KMS-11 (cell line): ENCODE data around the gene ST6GALNAC4.

Experiments used
- H2AFZ ChIP-seq: fragments of 200-600 bp; sonication (generic); 2 replicates; pipeline ENCODE4 v1.6.1; 2016; ENCODE audit warnings: antibody characterized with exemption, mixed run types, low read depth
- H3K27ac ChIP-seq: fragments of 200-600 bp; sonication (generic); 2 replicates; pipeline ENCODE4 v1.6.1; 2016; ENCODE audit warnings: mild to moderate bottlenecking, mixed run types
- H3K27me3 ChIP-seq: fragments of 200-600 bp; sonication (generic); 2 replicates; pipeline ENCODE4 v1.6.1; 2017; ENCODE audit warnings: mild to moderate bottlenecking, low read depth, mixed run types, moderate library complexity; ENCODE audit not compliant: insufficient read depth
- H3K36me3 ChIP-seq: fragments of 200-600 bp; sonication (generic); 2 replicates; pipeline ENCODE4 v1.6.1; 2017; ENCODE audit warnings: mild to moderate bottlenecking, mixed run types; ENCODE audit not compliant: insufficient read depth
- H3K4me1 ChIP-seq: fragments of 200-600 bp; sonication (generic); 2 replicates; pipeline ENCODE4 v1.6.1; 2016; ENCODE audit warnings: mild to moderate bottlenecking, low read depth, mixed run types; ENCODE audit not compliant: poor library complexity, severe bottlenecking
- H3K4me2 ChIP-seq: fragments of 200-600 bp; sonication (generic); 2 replicates; pipeline ENCODE4 v1.7.0; 2016; ENCODE audit warnings: mild to moderate bottlenecking, mixed run types
- H3K4me3 ChIP-seq: fragments of 200-600 bp; sonication (generic); IDR thresholded peaks from 2 replicates; pipeline ENCODE4 v1.6.1; 2017; ENCODE audit warnings: low read depth, low read length, mixed read lengths; ENCODE audit not compliant: insufficient read depth
- H3K79me2 ChIP-seq: fragments of 200-600 bp; sonication (generic); 2 replicates; pipeline ENCODE4 v1.6.1; 2016; ENCODE audit warnings: low read depth, mixed run types; ENCODE audit not compliant: insufficient read depth
- H3K9ac ChIP-seq: fragments of 200-600 bp; sonication (generic); 2 replicates; pipeline ENCODE4 v1.6.1; 2016; ENCODE audit warnings: mild to moderate bottlenecking, mixed run types
- H4K20me1 ChIP-seq: fragments of 200-600 bp; sonication (generic); 2 replicates; pipeline ENCODE4 v1.6.1; 2016; ENCODE audit warnings: mild to moderate bottlenecking, mixed run types; ENCODE audit not compliant: insufficient read depth
- TF ChIP-seq, protein P1 (sequence below): fragments of 200-600 bp; sonication (generic); conservative IDR thresholded peaks from 2 replicates; pipeline ENCODE4 v1.6.1; 2017; ENCODE audit warnings: low read depth, mild to moderate bottlenecking, antibody characterized with exemption, low read length, moderate library complexity, mixed read lengths

Gene ST6GALNAC4

DNA sequence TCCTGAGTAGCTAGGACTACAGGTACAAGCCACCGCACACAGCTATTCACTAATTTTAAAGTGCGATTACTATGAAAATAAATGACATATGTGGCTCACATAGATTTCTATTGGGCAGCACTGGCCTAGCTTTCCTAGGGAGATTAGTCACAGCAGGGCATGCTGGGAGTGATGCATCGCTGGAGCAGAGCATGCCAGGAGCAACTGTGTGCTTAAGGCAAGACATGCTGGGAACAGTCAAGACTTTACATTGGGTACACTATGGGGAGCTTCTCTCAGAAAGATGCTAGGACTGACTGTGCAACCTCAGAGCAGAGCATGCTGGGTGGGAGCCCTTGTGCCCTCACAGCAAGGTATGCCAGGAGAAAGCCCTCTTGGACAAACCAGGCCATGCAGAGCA lies 26.8 kb downstream of the ST6GALNAC4 start:
- Histone ChIP-seq H2AFZ (no peak overlapping the region), H3K79me2 (no peaks in the 10 kb centered on the region), H3K4me3 (no peak overlapping the region), H3K27ac (no peak overlapping the region), H3K4me2 (no peak overlapping the region), H3K4me1 (no peaks in the 10 kb centered on the region), H3K27me3 (no peaks in the 10 kb centered on the region), H3K9ac (no peak overlapping the region), H3K36me3 (no peaks in the 10 kb centered on the region; the same call in 1 of the 2 replicates), H4K20me1 (no peaks in the 10 kb centered on the region)
- TF ChIP-seq, protein P1, sequence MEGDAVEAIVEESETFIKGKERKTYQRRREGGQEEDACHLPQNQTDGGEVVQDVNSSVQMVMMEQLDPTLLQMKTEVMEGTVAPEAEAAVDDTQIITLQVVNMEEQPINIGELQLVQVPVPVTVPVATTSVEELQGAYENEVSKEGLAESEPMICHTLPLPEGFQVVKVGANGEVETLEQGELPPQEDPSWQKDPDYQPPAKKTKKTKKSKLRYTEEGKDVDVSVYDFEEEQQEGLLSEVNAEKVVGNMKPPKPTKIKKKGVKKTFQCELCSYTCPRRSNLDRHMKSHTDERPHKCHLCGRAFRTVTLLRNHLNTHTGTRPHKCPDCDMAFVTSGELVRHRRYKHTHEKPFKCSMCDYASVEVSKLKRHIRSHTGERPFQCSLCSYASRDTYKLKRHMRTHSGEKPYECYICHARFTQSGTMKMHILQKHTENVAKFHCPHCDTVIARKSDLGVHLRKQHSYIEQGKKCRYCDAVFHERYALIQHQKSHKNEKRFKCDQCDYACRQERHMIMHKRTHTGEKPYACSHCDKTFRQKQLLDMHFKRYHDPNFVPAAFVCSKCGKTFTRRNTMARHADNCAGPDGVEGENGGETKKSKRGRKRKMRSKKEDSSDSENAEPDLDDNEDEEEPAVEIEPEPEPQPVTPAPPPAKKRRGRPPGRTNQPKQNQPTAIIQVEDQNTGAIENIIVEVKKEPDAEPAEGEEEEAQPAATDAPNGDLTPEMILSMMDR: no peak

DNA sequence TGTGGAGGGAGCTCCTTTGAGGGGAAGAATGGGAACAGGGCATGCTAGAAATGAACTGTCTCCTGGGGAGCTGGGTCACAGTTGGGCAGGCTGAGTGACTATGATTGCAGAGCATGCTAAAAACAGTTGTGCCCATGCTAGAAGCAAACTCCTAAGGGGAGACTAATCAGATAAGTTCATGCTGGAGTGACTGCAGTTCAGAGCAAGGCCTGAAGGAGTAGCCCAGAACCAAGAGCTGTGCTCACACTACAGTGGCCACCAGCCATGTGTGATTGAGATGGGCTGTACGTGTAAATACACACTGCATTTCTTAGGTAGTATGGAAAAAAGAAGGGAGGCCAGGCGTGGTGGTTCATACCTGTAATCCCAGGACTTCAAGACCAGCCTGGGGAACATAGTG lies 29.0 kb downstream of the ST6GALNAC4 start:
- TF ChIP-seq, protein P1: no peak
- Histone ChIP-seq H3K9ac (no peak overlapping the region), H3K36me3 (no peaks in the 10 kb centered on the region), H3K27me3 (no peaks in the 10 kb centered on the region), H3K4me1 (no peaks in the 10 kb centered on the region), H3K4me2 (no peak overlapping the region), H3K27ac (no peak overlapping the region), H3K79me2 (no peaks in the 10 kb centered on the region), H4K20me1 (no peaks in the 10 kb centered on the region), H3K4me3 (no peak overlapping the region), H2AFZ (no peak overlapping the region)

DNA sequence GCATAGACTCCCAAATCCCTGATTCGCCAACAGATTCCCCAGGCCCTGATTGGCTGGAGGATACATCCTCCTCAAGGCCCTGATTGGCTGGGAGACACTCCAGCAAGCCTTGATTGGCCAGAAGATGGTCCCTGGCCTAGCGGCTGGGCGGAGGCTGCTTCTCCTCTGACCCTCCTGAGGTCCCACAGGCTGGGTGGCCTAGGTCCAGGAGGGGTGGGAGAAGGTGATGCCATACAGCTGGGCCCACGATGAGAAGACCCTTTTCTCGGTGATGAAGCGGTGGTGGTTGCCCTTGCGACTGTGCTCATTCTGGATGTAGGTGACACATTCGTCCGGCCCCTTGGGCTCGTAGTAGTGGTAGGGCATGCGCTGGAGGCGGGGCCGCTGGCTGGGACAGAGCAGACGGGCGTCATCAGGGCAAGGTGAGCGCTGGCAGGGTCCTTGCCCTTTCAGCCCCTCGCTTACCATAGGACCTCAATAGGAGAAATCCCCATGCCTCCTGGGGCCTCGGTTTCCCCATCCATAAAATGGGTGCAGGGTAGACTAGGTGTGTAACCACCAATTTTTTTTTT lies 30.4 kb downstream of the ST6GALNAC4 start:
- Histone ChIP-seq H3K9ac (no peak overlapping the region), H3K36me3 (no peaks in the 10 kb centered on the region), H4K20me1 (no peaks in the 10 kb centered on the region), H3K4me3 (no peak overlapping the region), H3K4me1 (no peaks in the 10 kb centered on the region), H3K79me2 (no peaks in the 10 kb centered on the region), H3K4me2 (no peak overlapping the region), H3K27ac (no peak overlapping the region), H2AFZ (no peak overlapping the region), H3K27me3 (no peaks in the 10 kb centered on the region)
- TF ChIP-seq, protein P1: no peak

DNA sequence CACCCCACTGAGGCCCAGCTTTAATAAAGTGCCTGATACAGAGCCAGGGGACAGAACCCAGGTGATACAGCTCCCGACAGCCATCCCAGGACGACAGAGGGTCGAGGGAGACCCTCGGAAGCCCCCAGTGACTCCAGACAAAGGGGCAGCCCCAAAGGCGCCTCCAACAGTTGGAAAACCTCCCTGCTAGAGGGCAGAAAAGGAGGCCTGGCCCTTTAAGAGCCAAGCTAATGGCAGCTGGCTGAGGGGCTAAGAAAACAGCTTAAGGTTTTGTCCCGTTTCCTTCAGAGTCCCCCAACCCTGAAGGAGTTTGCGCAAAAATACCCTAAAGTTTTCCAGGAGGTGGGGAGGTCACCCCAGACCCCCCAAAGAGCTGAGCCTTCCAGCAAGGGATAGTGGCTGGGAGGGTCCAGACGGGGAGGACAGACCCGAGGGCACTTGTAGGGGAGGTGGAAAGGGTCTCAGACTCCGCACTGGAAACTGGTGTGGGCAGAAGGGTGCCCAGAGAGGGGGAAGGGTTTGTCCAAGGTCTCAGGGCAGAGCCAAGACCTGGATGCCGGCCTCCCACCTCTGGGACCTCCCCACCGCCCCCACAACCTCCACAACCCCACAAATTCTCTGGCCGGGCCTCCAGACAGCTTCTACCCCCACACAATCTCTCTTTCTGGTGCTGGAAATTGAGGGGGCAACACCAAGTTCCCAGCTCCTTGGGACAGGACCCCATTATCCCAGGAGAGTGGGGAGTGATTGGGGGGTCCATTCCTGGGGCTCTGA lies 31.1 kb downstream of the ST6GALNAC4 start:
- H3K4me3 ChIP-seq: no peak overlapping the region
- H4K20me1 ChIP-seq: no peaks in the 10 kb centered on the region
- H3K27ac ChIP-seq: no peak overlapping the region
- no peaks in the 10 kb centered on the region for H3K36me3 ChIP-seq
- no peaks in the 10 kb centered on the region for H3K27me3 ChIP-seq
- no peak overlapping the region for H2AFZ ChIP-seq
- no peak overlapping the region for H3K4me2 ChIP-seq
- no peaks in the 10 kb centered on the region for H3K4me1 ChIP-seq
- H3K79me2 ChIP-seq: no peaks in the 10 kb centered on the region
- no peak overlapping the region for H3K9ac ChIP-seq
- TF ChIP-seq, protein P1: no peak
